ENCODE results near the gene POLR3GL. TPM values are rescaled to one million over a fixed set of nuclear protein-coding genes. Genes with fewer than 3 reads are reported as not detected.
"Not testable (repeated sequence)": the region's sequence is repeated elsewhere in the genome, so short reads cannot be mapped to it uniquely, and the experiment has no call there.

The POLR3GL gene
- total RNA-seq, 1 experiment from 2014 or later: 22.8 TPM

GRCh38 chr1:146016891-146017290, 52.4 kb downstream of the POLR3GL start:
- DNase-seq (ENCODE audit: low read depth in 1 of 2, low spot score in 2 of 2): no peak
- no peaks in the 10 kb centered on the region for H3K4me1 ChIP-seq (replicated peaks)
- no peak overlapping the region for H3K27ac ChIP-seq
- H3K9me3 ChIP-seq (replicated peaks): no peaks in the 10 kb centered on the region
- H3K27me3 ChIP-seq (replicated peaks): peaks cover 5% of the 10 kb centered on the region; the same call in 1 of the 2 replicates
- no peak overlapping the region for H3K4me3 ChIP-seq
- H3K36me3 ChIP-seq: no peaks in the 10 kb centered on the region

- DNase-seq (ENCODE audit: low read depth in 1 of 2, low spot score in 2 of 2): no peak
- Histone ChIP-seq H3K9me3 (replicated peaks) (no peaks in the 10 kb centered on the region), H3K4me3 (no peak overlapping the region)
Observed at GRCh38 chr1:146019231-146020057, 55.0 kb downstream of the POLR3GL start.

GRCh38 chr1:146020058-146021049, 55.9 kb downstream of the POLR3GL start:
- no peaks in the 10 kb centered on the region for H3K4me1 ChIP-seq (replicated peaks)
- no peaks in the 10 kb centered on the region for H3K9me3 ChIP-seq (replicated peaks)
- no peak overlapping the region for H3K4me3 ChIP-seq
- H3K36me3 ChIP-seq: no peaks in the 10 kb centered on the region
- H3K27ac ChIP-seq: no peak overlapping the region
- no peak for DNase-seq (ENCODE audit: low read depth in 1 of 2, low spot score in 2 of 2)
- H3K27me3 ChIP-seq (replicated peaks): peaks cover 5% of the 10 kb centered on the region; the same call in 1 of the 2 replicates

More at GRCh38 chr1:146019231-146020057, 55.0 kb downstream of the POLR3GL start:
- H3K4me1 ChIP-seq (replicated peaks): no peaks in the 10 kb centered on the region
- H3K27me3 ChIP-seq (replicated peaks): peaks cover 5% of the 10 kb centered on the region; the same call in 1 of the 2 replicates
- H3K27ac ChIP-seq: no peak overlapping the region
- no peaks in the 10 kb centered on the region for H3K36me3 ChIP-seq

- H3K27ac ChIP-seq: no peak overlapping the region
Observed at GRCh38 chr1:146021050-146021445, 56.6 kb downstream of the POLR3GL start.

GRCh38 chr1:146021622-146022402, 57.3 kb downstream of the POLR3GL start, which contains the start of gene HJV:
Gene HJV (minus strand): TSS chr1:146021735. CDS start chr1:146020231, 1,504 bp downstream.
- no peak within 1 kb of the TSS for H3K27ac ChIP-seq
- DNase-seq (ENCODE audit: low read depth in 1 of 2, low spot score in 2 of 2): no peak
- H3K9me3 ChIP-seq (replicated peaks): no peaks in the 10 kb centered on the region
- H3K4me1 ChIP-seq (replicated peaks): peaks cover 3% of the 10 kb centered on the region; the same call in 1 of the 2 replicates
- no peaks in the 10 kb centered on the region for H3K36me3 ChIP-seq
- no peak within 1 kb of the TSS for H3K4me3 ChIP-seq
- peaks cover 5% of the 10 kb centered on the region; the same call in 1 of the 2 replicates for H3K27me3 ChIP-seq (replicated peaks)

More at GRCh38 chr1:146021050-146021445, 56.6 kb downstream of the POLR3GL start:
- Histone ChIP-seq H3K27me3 (replicated peaks) (peaks cover 5% of the 10 kb centered on the region; the same call in 1 of the 2 replicates), H3K4me1 (replicated peaks) (peaks cover 3% of the 10 kb centered on the region; the same call in 1 of the 2 replicates), H3K36me3 (no peaks in the 10 kb centered on the region), H3K9me3 (replicated peaks) (no peaks in the 10 kb centered on the region), H3K4me3 (no peak overlapping the region)
- no peak for DNase-seq (ENCODE audit: low read depth in 1 of 2, low spot score in 2 of 2)

GRCh38 chr1:146022403-146023127, 58.1 kb downstream of the POLR3GL start:
- no peaks in the 10 kb centered on the region for H3K9me3 ChIP-seq (replicated peaks)
- no peak for DNase-seq (ENCODE audit: low read depth in 1 of 2, low spot score in 2 of 2)
- H3K36me3 ChIP-seq: no peaks in the 10 kb centered on the region

GRCh38 chr1:146025787-146026495, 61.5 kb downstream of the POLR3GL start:
- H3K36me3 ChIP-seq; DNase-seq (ENCODE audit: low read depth in 1 of 2, low spot score in 2 of 2); H3K27me3 ChIP-seq (replicated peaks); H3K4me1 ChIP-seq (replicated peaks); H3K27ac ChIP-seq; H3K9me3 ChIP-seq (replicated peaks); H3K4me3 ChIP-seq: not testable (repeated sequence)

More at GRCh38 chr1:146022403-146023127, 58.1 kb downstream of the POLR3GL start:
- peaks cover 3% of the 10 kb centered on the region; the same call in 1 of the 2 replicates for H3K4me1 ChIP-seq (replicated peaks)
- H3K27ac ChIP-seq: no peak overlapping the region
- no peak overlapping the region for H3K4me3 ChIP-seq
- peaks cover 4% of the 10 kb centered on the region; the same call in 1 of the 2 replicates for H3K27me3 ChIP-seq (replicated peaks)

GRCh38 chr1:146026650-146027049, 62.2 kb downstream of the POLR3GL start:
- not testable (repeated sequence) for H3K27ac ChIP-seq; H3K36me3 ChIP-seq; H3K27me3 ChIP-seq (replicated peaks); H3K9me3 ChIP-seq (replicated peaks); DNase-seq (ENCODE audit: low read depth in 1 of 2, low spot score in 2 of 2); H3K4me3 ChIP-seq; H3K4me1 ChIP-seq (replicated peaks)

Other genes with a start within 250 kb of the POLR3GL start
- 0.18 TPM in 1 of 2 replicates, not detected in the other for gene CD160, start 245.2 kb upstream of the POLR3GL start, total RNA-seq (2014; rRNA removed; shearing (Covaris generic))
- gene RNF115, start 140.6 kb upstream of the POLR3GL start, total RNA-seq (2014; rRNA removed; shearing (Covaris generic)): 17.5 and 23.8 TPM in 2 replicates
- gene POLR3C, start 140.5 kb upstream of the POLR3GL start, total RNA-seq (2014; rRNA removed; shearing (Covaris generic)): 56.2 and 78.6 TPM in 2 replicates
- gene NUDT17, start 119.1 kb upstream of the POLR3GL start, total RNA-seq (2014; rRNA removed; shearing (Covaris generic)): 4.2 and 7.0 TPM in 2 replicates
- 7.5 and 15.7 TPM in 2 replicates for gene PIAS3, start 105.6 kb upstream of the POLR3GL start, total RNA-seq (2014; rRNA removed; shearing (Covaris generic))
- not detected in 2 replicates for gene ANKRD35, start 78.8 kb upstream of the POLR3GL start, total RNA-seq (2014; rRNA removed; shearing (Covaris generic))
- gene ITGA10, start 54.6 kb upstream of the POLR3GL start, total RNA-seq (2014; rRNA removed; shearing (Covaris generic)): 1.6 and 2.6 TPM in 2 replicates
- 29.4 and 30.4 TPM in 2 replicates for gene PEX11B, start 46.0 kb upstream of the POLR3GL start, total RNA-seq (2014; rRNA removed; shearing (Covaris generic))
- gene RBM8A, start 37.2 kb upstream of the POLR3GL start, total RNA-seq (2014; rRNA removed; shearing (Covaris generic)): 285 and 828 TPM in 2 replicates
- 24.3 and 34.1 TPM in 2 replicates for gene LIX1L, start 6.7 kb upstream of the POLR3GL start, total RNA-seq (2014; rRNA removed; shearing (Covaris generic))
- 0.13 TPM in 1 of 2 replicates, not detected in the other for gene ANKRD34A, start 115 bp upstream of the POLR3GL start, total RNA-seq (2014; rRNA removed; shearing (Covaris generic))
- 57.4 and 82.5 TPM in 2 replicates for gene TXNIP, start 31.9 kb downstream of the POLR3GL start, total RNA-seq (2014; rRNA removed; shearing (Covaris generic))
- not detected in 2 replicates for gene HJV, start 57.0 kb downstream of the POLR3GL start, total RNA-seq (2014; rRNA removed; shearing (Covaris generic))
- gene NBPF10, start 180.1 kb downstream of the POLR3GL start, total RNA-seq (2014; rRNA removed; shearing (Covaris generic)): 1.2 and 2.1 TPM in 2 replicates